ENCODE results near the gene NAA35. TPM values are rescaled to one million over a fixed set of nuclear protein-coding genes. Genes with fewer than 3 reads are reported as not detected.
"Not testable (repeated sequence)": the region's sequence is repeated elsewhere in the genome, so short reads cannot be mapped to it uniquely, and the experiment has no call there.

NAA35 gene
- total RNA-seq, result 35.1 and 47.5 TPM in 2 replicates

- peak; percentile 95 for DNase-seq (ENCODE audit: low read depth)
Measured at GRCh38 chr9:85940832-85941621, at the start of gene NAA35. Gene NAA35 (plus strand): TSS chr9:85941146. CDS start chr9:85942160, 1,014 bp downstream.

- DNase-seq (ENCODE audit: low read depth), result no peak
Measured at GRCh38 chr9:85892401-85892800, 48.5 kb upstream of the NAA35 start.

GRCh38 chr9:85895685-85896084 is 45.3 kb upstream of the NAA35 start:
- no peak for DNase-seq (ENCODE audit: low read depth)

GRCh38 chr9:85897848-85898247 is 43.1 kb upstream of the NAA35 start:
- DNase-seq (ENCODE audit: low read depth), result no peak

GRCh38 chr9:85898332-85898731 is 42.6 kb upstream of the NAA35 start:
- no peak for DNase-seq (ENCODE audit: low read depth)

- no peak for DNase-seq (ENCODE audit: low read depth)
Measured at GRCh38 chr9:85899388-85899787, 41.6 kb upstream of the NAA35 start.

- peak; percentile 36 for DNase-seq (ENCODE audit: low read depth)
Measured at GRCh38 chr9:85900504-85901201, 40.3 kb upstream of the NAA35 start.

- no peak for DNase-seq (ENCODE audit: low read depth)
Measured at GRCh38 chr9:85904975-85905374, 36.0 kb upstream of the NAA35 start.

- DNase-seq (ENCODE audit: low read depth), result no peak
Measured at GRCh38 chr9:85905957-85906356, 35.0 kb upstream of the NAA35 start.

- no peak for DNase-seq (ENCODE audit: low read depth)
Measured at GRCh38 chr9:85909390-85909789, 31.6 kb upstream of the NAA35 start.

GRCh38 chr9:85914108-85914507 is 26.8 kb upstream of the NAA35 start:
- DNase-seq (ENCODE audit: low read depth), result no peak

- no peak for DNase-seq (ENCODE audit: low read depth)
Measured at GRCh38 chr9:85917756-85918155, 23.2 kb upstream of the NAA35 start.

GRCh38 chr9:85925493-85925892 is 15.5 kb upstream of the NAA35 start:
- DNase-seq (ENCODE audit: low read depth), result no peak

GRCh38 chr9:85927076-85927475 is 13.9 kb upstream of the NAA35 start:
- DNase-seq (ENCODE audit: low read depth), result no peak

- no peak for DNase-seq (ENCODE audit: low read depth)
Measured at GRCh38 chr9:85931495-85931894, 9.5 kb upstream of the NAA35 start.

- not testable (repeated sequence) for DNase-seq (ENCODE audit: low read depth)
Measured at GRCh38 chr9:85935950-85936349, 5.0 kb upstream of the NAA35 start.

- DNase-seq (ENCODE audit: low read depth), result no peak
Measured at GRCh38 chr9:85940275-85940831, 593 bp upstream of the NAA35 start.

GRCh38 chr9:85941622-85941940 is 635 bp downstream of the NAA35 start:
- DNase-seq (ENCODE audit: low read depth), result no peak

GRCh38 chr9:85941966-85942912 is 1.3 kb downstream of the NAA35 start:
- no peak for DNase-seq (ENCODE audit: low read depth)

- DNase-seq (ENCODE audit: low read depth), result no peak
Measured at GRCh38 chr9:85942913-85943709, 2.2 kb downstream of the NAA35 start.

Measured in renal cortical epithelial cell (primary cell).